ENCODE measurements around the gene STAC2.

STAC2 gene

DNA sequence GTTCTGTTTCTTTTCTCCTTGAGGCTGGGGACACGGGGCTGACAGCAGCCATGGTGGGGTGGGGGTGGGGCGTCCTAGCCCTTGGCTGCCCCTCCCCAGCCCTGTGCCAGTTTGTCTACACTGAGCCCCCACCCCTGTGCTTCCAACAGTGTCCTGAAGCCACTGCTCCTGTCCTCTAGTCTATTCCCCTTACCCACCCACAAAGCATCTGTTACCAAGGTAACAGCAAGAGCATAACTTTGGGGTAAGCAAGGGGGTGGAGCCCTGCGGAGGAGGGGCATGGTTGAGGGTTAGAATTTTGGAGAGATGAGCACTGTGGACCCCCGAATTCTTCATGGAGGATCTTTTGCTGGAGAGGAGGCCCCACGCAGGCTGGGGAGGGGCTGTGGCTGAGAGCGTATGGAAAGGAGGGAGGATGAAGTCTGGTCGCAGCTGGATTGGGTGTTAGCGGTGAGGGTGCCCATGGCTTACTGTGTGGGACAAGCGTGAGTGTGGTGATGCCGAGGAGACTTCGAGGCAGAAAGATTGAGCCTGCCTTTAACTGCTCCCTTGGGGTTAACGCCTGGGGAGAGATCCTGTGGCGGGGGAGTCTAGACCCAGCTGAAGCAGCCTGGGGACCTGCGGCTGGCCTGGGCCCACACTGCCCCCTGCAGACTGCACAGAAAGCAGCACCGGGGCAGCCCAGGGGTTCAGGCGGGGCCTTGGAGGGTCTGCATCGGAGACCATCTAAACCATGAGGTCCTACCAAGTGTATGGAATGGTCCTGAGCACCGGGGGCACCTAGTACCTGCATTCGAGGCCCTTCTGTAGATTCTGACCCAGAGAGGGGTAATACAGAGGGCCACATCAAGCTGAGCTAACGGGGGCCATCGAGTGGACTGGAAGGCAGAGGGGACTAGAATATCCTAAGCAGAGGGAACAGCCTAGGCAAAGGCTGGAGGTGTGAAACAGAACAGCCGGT is 6.1 kb upstream of the STAC2 start:
- no peak for DNase-seq (ENCODE audit: low spot score)

DNA sequence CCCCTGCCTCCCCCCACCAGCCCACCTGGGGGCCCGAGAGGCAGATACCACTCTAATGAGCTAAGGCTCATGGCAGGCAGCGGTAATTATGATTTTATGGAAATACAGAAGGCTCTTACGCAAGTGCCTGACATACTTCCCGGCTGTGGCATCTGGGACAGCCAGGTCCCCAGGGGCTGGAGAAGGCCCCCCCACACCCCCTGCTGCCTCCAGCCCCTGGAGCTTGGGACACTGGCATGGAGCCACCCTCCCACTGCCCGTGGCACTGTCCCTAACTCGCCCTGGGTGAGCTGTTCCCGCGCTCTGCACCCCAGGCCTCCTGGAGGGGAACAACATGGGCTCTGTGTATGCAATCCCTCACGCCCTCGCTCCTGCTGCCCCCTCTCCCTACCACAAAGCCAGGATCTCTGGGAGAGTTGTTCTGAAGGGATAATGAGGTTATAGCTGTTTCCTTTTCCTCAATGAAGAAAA is 5.4 kb upstream of the STAC2 start:
- DNase-seq (ENCODE audit: low spot score) = no peak

DNA sequence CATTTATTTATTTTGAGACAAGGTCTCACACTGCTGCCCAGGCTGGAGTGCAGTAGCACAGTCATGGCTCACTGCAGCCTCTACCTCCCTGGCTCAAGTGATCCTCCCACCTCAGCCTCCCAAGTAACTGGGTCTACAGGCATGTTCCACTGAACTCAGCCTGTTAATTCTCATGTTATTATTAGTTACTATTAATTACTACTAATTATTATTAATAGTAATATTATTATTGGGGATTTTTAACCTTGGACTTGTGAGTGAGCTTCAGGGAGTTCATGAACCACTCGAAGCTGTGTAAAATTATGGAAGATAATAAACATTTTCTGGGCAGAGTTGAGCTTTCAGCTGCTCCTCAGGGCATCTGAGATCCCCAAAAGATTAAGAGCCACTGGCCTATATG is 4.6 kb upstream of the STAC2 start:
- DNase-seq (ENCODE audit: low spot score) = no peak

DNA sequence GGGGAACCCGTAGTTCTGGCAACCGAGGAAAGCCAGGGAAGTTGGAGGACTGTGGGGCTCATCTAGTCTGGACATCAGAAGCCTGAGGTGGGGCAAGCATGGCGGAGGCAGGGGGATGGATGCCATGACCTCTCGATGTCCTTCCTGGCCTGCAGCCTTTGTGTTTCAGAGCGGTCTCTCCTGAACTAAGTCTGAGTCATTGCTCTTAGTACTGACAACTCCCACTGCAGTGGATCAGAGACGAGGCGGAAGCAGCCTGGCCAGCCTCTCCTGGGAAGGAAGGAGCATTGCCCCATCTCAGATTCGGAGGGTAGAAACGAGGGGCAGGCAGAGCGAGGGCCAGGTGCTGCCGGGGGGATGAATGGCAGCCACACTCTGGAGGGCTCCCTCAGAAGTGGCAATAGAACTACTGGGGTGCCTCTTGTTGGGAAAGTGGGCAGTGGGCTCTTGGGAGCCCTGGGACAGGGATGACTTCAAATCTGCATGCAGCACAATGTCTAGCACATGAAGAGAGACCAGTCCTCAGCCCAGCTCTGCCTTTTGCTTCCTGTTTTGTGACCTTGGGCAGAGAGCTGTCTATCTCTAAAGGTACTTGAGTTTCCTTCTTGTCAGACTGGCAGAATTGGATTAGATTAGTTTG is 3.6 kb upstream of the STAC2 start:
- no peak for DNase-seq (ENCODE audit: low spot score)

DNA sequence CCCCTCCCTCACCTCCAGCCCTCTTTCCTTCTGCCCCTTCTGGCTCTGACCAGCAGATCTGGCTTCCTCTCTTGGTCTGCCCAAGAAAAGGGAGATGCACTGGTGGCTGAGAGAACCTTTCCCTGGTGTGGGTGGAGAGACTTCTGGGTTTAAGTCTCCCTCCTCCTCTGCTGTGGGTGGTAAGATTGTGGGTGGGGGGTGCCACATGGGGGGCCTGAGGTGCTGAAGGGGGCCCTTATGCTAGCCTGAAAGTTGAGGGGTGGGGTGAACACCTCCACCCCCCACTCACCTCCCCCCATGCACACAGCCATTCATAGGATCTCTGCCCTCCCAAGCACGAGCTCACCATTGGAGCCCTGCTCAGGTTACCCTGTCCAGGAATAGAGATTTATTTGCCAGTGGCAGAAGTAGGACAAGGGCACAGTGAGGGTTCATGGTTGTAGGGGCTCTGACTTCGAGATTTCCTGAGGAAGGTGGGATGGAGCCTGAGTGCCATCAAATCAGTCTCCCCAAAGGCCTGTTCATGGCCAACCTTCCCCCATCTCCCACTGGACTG is 1.7 kb upstream of the STAC2 start:
- no peak for DNase-seq (ENCODE audit: low spot score)

DNA sequence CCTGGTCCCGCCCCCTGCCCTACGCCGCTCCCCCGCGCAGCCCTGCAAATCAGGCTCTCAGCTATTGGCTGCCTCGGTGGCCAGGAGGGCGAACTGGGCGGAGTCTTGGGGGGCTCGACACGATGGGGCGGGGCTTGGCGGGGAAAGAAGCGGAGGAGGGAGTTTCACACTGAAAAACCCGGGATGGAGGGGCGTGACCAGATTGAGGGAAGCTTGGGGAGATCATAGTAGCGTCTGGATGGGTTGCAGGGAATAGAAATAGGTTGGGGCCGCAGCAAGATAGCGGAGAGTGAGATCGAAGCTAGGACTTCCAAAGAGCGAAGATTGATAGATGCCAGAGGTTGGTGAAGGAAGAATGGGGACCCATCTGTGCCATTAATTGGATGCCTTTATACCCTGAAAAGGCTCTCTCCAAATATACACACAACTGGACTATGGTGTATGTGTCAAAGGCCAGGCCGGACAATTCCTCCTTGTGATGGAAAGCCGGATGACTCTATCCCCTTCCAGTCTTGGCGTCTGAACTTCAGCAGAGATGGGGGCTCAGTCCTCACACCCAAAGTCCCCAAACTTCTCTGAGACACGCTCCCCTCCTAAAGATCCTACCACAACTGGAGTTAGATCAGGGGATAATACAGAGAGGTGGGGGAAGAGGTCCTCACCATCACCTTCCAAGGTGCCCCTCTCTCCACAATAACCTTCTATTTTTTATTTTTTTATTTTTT is 376 bp upstream of the STAC2 start:
- peak; percentile 78 for DNase-seq (ENCODE audit: low spot score)

DNA sequence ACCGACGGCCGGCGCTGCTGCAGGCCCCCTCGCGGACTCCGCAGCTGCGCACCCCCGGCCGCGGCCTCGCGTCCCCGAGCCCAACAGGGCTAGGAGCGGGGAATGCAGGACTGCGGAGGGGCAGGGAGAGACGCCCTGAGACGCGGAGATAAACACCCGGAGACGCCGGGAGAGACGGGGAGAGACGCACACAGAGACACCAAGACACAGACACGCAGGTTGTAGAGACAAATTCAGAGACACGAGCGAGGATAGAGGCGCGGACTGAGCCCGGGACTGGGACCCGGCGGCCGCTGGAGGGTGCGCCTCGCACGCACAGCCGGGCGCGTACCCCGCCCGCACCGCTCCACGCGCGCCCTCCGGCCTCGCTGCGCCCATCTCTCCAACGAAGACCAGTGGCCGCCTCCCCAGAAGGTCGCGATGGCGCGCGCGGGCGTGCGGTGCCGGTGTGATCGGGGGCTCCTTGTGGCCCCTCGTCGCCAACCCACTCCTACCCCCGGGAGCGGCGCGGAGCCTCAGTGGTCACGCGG is 902 bp downstream of the STAC2 start:
- DNase-seq (ENCODE audit: low spot score) = no peak

DNA sequence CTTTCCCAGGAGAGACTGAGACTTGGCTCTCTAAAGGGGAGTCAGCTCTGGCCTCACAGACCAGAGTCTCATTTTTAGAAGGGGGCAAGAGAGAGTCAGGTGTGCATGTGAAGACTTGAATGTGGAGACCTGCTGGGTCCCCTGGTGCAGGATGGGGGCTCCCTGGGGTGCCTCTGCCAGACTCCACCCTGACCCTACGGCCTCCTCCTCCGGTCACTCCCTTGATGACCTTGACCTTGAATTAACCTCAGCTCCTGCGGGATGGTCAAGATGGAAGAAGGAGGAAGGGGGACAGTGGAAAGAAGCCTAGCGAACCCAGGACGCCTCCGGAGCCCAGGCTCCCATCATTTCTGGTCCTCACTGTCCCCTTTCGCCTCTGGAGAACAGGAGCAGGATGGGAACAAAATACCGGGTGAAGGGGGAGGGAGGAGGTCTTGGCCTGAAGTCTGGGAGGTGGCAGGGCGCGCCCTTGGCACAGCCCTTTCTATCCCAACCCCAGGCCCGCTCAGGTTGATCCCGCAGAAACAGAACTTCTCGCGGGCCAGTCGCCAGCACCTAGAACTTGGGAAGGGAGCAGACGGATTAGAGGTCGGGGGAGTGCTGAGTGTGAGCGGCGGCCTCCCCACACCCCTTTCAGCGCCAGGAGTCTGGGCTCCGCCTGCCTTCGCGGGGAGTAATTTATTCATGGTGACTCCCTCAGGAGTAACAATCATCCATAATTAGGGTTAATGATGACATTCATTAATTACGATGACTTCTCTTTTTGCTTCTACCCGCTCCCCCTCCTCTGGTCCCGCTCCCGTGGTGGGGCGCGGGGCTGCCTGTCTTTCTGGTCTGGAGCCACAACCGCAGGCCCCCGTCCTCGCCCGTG is 1.6 kb downstream of the STAC2 start:
- DNase-seq (ENCODE audit: low spot score) = no peak

DNA sequence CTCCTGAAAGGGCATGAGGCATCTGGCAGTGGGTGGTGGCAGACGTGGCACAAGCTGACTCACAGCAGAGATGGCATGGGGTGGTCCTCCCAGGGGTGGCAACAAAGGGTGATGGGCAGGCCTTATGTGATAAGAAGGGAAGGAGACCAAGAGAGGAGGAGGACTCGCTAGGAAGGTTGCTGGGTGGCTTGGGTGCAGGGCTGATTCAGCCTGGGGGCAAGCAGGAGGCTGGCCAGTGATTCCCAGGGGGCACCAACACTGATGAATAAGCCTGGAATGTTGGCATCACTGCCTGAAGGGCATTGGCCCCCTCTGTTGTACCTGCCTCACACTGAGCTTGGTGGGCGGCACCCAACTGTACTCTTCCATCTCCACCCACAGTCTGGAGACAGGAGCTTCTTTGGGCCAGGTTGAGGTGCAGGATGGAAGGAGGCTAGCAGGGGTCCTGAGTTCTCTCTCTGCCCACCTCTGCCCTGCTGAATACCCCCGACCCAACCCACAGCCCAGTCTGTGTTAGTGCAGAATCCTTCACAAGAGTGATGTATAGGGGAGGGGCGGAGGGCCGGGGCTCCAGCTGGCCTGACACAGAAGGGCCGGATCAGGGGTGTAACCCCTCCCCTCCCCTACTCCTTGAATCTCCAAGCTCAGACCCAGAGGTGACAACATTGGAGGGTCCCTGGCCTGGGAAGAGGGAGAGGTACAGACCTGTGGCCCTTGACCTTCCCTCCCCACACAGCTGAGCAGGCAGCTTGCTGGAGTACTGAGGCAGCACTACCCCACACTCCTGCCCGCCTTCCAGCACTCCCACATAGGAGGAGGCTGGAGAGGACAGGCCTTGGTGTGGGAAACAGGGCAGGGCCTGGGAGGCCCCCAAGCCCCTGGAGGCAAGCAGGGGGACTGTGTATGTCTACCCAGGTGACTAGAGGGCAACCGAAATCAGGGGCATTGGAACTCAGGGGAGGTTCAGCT is 2.6 kb downstream of the STAC2 start:
- no peak for DNase-seq (ENCODE audit: low spot score)

DNA sequence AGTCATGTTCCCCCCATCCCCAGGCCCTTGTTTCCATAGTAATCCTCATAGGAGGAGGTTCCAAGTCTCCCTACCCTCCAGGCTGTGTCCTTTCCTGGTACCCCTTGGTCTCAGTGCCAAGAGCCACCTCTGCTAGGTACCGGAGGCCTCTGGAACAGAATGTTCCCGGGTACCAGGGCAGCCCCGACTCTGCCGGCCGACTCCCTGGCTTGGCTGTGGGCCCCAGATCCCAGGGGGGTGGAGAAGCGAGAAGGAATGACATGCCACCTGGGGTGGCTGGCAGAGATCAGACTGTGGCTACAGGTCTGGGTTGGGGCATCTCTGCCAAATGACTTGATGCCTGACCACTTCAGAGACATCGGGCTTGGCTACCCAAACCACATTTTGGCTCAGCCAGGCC is 3.6 kb downstream of the STAC2 start:
- no peak for DNase-seq (ENCODE audit: low spot score)

DNA sequence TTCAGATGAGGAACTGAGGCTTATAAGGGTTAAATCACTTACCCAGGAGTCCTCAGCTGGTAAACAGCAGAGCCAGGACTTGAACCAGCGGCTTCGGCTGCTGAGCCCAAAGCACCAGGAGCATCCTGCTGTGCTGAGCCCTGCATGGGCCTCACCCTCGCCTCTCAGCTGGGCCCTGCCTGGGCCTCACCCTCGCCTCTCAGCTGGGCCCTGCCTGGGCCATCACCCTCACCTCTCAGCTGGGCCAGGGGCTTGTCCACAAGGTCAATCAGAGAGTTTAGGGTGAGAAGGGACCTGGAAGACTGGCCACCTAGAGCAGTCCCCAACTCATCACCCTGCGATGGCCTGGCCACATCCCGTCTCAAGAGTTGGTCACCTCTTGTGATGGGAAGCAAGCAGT is 4.2 kb downstream of the STAC2 start:
- DNase-seq (ENCODE audit: low spot score) = no peak

DNA sequence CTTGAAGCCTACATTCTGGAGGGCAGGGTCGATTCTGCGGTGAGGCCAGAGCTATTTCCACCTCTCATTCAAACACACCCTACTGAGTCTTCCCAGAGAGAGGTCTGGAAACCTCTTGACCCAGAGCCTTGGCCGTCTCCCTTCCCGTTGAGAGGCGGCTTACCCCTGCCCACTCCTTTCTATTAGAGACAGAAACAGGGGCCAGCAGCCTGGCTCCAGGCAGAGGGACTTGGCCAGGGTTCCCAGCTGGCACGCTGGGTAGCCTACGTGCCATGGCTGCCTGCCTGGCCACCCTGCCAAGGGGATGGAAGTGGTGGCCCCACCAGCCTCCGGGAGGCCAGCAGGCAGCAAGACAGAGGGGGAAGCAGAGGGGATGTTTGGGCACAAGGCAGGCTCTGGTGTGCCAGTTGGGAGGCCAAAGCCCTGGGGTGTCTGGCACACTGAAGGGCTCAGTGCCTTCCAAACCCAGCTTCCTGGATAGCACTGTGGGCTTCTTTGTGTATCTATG is 6.0 kb downstream of the STAC2 start:
- DNase-seq (ENCODE audit: low spot score) = peak; percentile 83

DNA sequence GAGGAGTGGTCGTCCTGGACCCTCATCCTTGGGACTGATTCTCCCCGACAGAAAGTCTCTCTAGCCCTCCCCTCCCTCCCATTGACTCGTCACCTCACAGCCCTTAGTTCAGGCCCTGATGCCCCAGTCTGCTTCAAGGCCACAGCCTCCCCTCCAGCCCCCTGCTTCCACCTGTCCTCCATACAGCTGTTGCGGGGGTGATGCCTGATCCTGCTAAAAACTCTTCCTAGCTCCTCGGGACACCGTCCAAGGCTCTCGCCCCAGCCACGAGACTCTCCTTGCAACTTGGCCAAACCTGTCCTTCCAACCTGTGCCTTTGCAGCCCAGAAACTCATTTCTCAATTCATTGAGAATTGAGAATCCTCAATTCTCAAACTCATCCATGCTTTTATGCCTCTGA is 6.8 kb downstream of the STAC2 start:
- no peak for DNase-seq (ENCODE audit: low spot score)

DNA sequence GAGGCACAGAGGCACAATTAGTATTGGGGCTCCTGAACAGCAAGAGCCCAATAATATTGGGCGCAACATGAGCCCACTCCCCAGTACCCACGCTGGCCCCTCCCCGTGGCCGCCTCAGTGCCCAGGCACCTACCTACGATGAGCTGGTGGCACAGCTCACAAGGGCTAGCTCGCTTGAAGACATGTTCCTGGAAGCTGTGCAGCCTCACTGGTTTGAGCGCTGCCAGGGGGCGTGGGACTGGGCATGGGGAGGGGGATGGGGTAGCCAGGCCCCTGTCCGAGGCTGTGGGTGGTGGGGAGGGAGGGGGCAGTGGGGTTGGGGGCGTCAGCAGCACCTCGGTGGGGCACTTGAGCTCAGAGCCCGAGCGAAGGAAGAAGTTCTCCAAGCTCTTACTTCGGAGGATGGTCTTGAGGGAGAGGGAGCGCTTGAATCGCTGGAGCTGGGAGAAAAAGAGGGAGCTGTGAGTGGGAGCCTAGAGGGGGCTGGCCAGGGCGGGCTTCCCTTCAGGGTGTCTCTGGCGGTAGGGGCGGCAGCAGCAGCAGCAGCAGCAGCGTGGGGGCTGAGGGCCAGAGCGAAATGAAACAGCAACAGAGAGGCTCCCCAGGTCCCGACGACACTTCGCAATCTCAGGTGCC is 7.9 kb downstream of the STAC2 start:
- no peak for DNase-seq (ENCODE audit: low spot score)

DNA sequence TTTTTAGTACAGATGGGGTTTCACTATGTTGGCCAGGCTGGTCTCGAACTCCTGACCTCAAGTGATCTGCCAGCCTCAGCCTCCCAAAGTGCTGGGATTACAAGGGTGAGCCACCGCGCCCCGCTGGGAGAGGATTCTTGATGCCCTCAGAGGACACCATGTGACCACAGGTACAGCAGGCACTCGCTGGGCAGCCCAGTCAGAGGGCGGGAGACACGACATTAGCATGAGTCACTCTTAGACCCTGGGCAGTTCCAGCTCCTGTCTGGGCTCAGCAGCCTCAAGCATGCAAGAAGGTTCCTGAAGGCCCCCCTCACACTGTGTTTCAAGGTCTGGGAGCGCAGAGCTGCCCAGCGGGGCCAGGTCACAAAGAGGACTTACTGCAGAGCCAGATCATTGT is 11.9 kb downstream of the STAC2 start:
- DNase-seq (ENCODE audit: low spot score) = no peak

DNA sequence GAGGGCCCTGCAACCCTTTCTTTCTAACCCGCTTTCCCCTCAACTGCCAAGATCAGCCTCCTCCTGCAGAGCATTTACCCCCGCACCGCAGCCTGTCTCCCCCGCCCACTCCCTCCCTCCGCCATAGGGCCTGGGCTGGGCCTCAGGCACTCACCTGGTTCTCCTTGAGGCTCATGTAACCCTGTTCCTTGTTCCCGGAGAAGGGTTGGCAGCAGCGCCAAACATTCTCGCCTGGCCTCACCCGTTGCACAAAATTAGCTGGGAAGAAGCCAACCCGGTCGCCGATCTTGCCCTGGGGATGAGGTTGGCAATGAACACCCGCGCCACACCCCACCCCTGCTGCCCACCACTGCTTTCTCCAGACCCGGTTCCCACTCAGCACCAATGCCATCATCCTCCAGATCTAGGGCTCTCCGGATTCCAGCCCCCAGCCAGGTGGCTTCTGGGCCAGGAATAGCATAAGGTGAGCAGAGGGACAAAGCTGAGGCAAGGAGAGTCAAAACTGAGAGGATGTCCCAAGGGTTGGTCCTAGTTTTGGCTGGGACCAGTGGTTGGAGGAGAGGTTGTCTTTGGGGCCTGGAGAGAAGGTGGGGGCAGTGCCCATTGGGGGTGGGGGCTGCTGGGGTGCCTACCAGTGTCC is 12.8 kb downstream of the STAC2 start:
- peak; percentile 78 for DNase-seq (ENCODE audit: low spot score)

DNA sequence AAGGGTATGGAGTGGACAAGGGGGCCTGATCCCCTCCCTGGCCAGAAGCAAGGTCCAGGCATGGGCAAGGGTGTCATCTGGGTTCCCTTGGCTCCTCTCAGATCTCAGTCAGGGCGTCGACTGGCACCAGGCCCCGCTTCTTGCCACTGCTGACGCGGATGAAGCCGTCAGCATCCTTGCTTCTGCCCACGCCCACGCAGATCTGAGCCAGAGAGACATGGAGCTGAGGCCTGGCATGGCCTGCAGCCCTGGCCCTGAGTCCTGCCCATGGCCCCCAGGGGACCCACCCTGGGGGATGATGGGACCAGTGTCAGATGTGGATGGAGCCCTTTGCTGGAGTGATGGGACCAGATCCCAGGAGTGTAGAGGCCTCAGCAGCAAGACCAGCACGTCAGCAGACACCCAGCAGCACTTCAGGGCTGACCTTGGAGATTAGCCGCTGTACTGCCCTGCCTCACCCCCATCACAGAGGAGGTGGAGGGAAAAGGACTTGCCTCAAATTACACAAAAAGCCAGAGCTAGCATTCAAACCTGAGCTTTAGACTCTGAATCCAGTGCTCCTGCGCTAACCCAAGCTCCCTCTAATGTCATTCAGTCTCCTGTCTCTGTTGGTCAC is 13.4 kb downstream of the STAC2 start:
- no peak for DNase-seq (ENCODE audit: low spot score)

DNA sequence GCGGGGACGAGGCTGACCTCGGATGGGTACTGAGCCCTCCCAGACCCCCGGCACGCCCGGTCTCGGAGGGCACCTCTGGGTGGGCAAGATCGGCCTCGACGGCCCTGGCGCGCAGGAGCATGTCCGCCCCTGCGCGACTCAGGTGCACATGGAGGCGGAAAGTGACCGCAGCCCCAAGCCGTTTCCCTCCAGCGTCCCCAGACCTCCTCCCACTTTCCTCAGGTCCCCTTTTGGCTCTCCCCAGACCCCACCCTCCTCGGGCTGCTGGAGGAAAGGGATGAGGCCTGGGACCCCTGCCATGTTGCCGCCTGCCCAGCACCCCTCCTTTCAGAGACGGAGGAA is 15.7 kb downstream of the STAC2 start:
- no peak for DNase-seq (ENCODE audit: low spot score)

All from cerebellar cortex (tissue), 1 donor.